ENCODE measurements around the gene SEMA4G. TPM values are rescaled to one million over a fixed set of nuclear protein-coding genes. Genes with fewer than 3 reads are reported as not detected.

SEMA4G gene
- total and polyA plus RNA-seq, 2 of the 13 experiments (the other 11 are each of a cell fraction or from before 2014, with no cell fraction given) = 46.2 to 207 TPM

DNA sequence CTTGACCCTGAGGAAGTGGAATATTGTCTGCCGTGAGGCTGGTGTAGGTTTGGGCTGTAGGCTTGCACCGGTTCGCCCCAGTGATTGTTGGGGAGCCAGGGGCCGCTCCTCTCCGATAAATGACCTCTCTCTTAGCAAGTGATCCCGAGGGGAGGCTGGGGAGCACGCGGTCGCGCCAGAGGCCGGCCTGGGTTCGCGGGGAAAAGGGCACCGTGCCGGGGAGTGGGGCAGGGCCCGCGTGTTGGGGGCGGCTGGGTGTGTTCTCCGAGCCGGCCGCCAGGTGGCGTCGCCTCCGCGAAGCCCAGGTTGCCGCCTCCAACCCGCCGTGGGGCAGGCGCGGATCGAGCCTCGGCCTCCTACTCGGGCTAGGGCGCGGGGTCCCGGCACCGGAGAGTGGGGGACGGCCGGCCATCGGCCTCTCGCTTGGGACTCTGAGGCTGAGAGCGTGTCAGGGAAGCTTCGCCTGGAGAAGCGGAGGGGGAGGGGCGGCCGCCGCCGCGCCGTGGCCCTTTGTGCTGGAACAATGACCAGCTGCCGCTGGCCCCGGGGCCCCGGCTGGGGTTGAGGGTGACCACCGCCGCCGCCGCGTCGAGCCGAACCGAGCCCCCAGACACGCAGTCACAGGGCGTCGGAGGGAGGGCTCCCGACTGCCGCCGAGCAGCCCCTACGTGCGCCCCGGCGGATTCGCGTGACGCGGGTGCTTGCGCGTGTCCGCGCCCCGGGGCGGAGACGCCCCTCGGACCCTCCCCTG is 29.9 kb downstream of the SEMA4G start (continued):
- TF ChIP-seq, protein P1, sequence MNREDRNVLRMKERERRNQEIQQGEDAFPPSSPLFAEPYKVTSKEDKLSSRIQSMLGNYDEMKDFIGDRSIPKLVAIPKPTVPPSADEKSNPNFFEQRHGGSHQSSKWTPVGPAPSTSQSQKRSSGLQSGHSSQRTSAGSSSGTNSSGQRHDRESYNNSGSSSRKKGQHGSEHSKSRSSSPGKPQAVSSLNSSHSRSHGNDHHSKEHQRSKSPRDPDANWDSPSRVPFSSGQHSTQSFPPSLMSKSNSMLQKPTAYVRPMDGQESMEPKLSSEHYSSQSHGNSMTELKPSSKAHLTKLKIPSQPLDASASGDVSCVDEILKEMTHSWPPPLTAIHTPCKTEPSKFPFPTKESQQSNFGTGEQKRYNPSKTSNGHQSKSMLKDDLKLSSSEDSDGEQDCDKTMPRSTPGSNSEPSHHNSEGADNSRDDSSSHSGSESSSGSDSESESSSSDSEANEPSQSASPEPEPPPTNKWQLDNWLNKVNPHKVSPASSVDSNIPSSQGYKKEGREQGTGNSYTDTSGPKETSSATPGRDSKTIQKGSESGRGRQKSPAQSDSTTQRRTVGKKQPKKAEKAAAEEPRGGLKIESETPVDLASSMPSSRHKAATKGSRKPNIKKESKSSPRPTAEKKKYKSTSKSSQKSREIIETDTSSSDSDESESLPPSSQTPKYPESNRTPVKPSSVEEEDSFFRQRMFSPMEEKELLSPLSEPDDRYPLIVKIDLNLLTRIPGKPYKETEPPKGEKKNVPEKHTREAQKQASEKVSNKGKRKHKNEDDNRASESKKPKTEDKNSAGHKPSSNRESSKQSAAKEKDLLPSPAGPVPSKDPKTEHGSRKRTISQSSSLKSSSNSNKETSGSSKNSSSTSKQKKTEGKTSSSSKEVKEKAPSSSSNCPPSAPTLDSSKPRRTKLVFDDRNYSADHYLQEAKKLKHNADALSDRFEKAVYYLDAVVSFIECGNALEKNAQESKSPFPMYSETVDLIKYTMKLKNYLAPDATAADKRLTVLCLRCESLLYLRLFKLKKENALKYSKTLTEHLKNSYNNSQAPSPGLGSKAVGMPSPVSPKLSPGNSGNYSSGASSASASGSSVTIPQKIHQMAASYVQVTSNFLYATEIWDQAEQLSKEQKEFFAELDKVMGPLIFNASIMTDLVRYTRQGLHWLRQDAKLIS (CRISPR knock-in tag; IDR thresholded peaks at IDR 0.05) = peak; percentile 44; the same call in 1 of the 2 replicates
- TF ChIP-seq, protein P2, sequence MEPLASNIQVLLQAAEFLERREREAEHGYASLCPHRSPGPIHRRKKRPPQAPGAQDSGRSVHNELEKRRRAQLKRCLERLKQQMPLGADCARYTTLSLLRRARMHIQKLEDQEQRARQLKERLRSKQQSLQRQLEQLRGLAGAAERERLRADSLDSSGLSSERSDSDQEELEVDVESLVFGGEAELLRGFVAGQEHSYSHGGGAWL (CRISPR knock-in tag; IDR thresholded peaks at IDR 0.05) = peak; percentile 77; the same call in 1 of the 2 replicates
- TF ChIP-seq DMAP1 (CRISPR knock-in tag; IDR thresholded peaks at IDR 0.05) = peak; percentile 74
- no peak for TF ChIP-seq TCF7 (IDR thresholded peaks at IDR 0.05; ENCODE audit: low read depth)
- peak; percentile 17 for TF ChIP-seq PHF21A (CRISPR knock-in tag; IDR thresholded peaks at IDR 0.05)
- no peak; the same call in 1 of the 2 replicates for TF ChIP-seq RFXANK (CRISPR knock-in tag; IDR thresholded peaks at IDR 0.05)
- TF ChIP-seq, protein P3, sequence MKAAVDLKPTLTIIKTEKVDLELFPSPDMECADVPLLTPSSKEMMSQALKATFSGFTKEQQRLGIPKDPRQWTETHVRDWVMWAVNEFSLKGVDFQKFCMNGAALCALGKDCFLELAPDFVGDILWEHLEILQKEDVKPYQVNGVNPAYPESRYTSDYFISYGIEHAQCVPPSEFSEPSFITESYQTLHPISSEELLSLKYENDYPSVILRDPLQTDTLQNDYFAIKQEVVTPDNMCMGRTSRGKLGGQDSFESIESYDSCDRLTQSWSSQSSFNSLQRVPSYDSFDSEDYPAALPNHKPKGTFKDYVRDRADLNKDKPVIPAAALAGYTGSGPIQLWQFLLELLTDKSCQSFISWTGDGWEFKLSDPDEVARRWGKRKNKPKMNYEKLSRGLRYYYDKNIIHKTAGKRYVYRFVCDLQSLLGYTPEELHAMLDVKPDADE (CRISPR knock-in tag; IDR thresholded peaks at IDR 0.05) = peak; percentile 38; the same call in 1 of the 2 replicates
- TF ChIP-seq, protein P4, sequence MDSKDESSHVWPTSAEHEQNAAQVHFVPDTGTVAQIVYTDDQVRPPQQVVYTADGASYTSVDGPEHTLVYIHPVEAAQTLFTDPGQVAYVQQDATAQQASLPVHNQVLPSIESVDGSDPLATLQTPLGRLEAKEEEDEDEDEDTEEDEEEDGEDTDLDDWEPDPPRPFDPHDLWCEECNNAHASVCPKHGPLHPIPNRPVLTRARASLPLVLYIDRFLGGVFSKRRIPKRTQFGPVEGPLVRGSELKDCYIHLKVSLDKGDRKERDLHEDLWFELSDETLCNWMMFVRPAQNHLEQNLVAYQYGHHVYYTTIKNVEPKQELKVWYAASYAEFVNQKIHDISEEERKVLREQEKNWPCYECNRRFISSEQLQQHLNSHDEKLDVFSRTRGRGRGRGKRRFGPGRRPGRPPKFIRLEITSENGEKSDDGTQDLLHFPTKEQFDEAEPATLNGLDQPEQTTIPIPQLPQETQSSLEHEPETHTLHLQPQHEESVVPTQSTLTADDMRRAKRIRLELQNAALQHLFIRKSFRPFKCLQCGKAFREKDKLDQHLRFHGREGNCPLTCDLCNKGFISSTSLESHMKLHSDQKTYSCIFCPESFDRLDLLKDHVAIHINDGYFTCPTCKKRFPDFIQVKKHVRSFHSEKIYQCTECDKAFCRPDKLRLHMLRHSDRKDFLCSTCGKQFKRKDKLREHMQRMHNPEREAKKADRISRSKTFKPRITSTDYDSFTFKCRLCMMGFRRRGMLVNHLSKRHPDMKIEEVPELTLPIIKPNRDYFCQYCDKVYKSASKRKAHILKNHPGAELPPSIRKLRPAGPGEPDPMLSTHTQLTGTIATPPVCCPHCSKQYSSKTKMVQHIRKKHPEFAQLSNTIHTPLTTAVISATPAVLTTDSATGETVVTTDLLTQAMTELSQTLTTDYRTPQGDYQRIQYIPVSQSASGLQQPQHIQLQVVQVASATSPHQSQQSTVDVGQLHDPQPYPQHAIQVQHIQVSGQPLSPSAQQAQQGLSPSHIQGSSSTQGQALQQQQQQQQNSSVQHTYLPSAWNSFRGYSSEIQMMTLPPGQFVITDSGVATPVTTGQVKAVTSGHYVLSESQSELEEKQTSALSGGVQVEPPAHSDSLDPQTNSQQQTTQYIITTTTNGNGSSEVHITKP (CRISPR knock-in tag; IDR thresholded peaks at IDR 0.05; ENCODE audit: low read depth) = no peak
- peak; percentile 72; the same call in 1 of the 2 replicates for TF ChIP-seq CAMTA2 (CRISPR knock-in tag; IDR thresholded peaks at IDR 0.05; ENCODE audit: borderline replicate concordance)
- no peak for TF ChIP-seq GABPA (IDR thresholded peaks at IDR 0.05; ENCODE audit: low read depth, low read length)
- TF ChIP-seq GABPA (CRISPR knock-in tag; IDR thresholded peaks at IDR 0.05; ENCODE audit: low read depth) = no peak
- TF ChIP-seq, protein P5, sequence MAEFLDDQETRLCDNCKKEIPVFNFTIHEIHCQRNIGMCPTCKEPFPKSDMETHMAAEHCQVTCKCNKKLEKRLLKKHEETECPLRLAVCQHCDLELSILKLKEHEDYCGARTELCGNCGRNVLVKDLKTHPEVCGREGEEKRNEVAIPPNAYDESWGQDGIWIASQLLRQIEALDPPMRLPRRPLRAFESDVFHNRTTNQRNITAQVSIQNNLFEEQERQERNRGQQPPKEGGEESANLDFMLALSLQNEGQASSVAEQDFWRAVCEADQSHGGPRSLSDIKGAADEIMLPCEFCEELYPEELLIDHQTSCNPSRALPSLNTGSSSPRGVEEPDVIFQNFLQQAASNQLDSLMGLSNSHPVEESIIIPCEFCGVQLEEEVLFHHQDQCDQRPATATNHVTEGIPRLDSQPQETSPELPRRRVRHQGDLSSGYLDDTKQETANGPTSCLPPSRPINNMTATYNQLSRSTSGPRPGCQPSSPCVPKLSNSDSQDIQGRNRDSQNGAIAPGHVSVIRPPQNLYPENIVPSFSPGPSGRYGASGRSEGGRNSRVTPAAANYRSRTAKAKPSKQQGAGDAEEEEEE (CRISPR knock-in tag; IDR thresholded peaks at IDR 0.05; ENCODE audit: borderline replicate concordance) = no peak
- no peak for TF ChIP-seq CHD4 (IDR thresholded peaks at IDR 0.05; ENCODE audit: borderline replicate concordance, low read length)
- TF ChIP-seq, protein P6, sequence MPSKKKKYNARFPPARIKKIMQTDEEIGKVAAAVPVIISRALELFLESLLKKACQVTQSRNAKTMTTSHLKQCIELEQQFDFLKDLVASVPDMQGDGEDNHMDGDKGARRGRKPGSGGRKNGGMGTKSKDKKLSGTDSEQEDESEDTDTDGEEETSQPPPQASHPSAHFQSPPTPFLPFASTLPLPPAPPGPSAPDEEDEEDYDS (CRISPR knock-in tag; IDR thresholded peaks at IDR 0.05) = 0 out of 2 replicates have a peak, but pooled peaks have one; percentile 7
- TF ChIP-seq, protein P7, sequence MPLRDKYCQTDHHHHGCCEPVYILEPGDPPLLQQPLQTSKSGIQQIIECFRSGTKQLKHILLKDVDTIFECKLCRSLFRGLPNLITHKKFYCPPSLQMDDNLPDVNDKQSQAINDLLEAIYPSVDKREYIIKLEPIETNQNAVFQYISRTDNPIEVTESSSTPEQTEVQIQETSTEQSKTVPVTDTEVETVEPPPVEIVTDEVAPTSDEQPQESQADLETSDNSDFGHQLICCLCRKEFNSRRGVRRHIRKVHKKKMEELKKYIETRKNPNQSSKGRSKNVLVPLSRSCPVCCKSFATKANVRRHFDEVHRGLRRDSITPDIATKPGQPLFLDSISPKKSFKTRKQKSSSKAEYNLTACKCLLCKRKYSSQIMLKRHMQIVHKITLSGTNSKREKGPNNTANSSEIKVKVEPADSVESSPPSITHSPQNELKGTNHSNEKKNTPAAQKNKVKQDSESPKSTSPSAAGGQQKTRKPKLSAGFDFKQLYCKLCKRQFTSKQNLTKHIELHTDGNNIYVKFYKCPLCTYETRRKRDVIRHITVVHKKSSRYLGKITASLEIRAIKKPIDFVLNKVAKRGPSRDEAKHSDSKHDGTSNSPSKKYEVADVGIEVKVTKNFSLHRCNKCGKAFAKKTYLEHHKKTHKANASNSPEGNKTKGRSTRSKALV (CRISPR knock-in tag; IDR thresholded peaks at IDR 0.05) = peak; percentile 53; the same call in 1 of the 2 replicates
